Right lobe of liver (tissue), 6 donors: ENCODE measurements around the gene SFRP2. TPM values are rescaled to one million over a fixed set of nuclear protein-coding genes. Genes with fewer than 3 reads are reported as not detected.

Experiments
- ATAC-seq, 4 donors: fragments of 200-7000 bp; cut with Tn5 transposase; one replicate each; pipeline ENCODE4 v1.9.1; 2020; ENCODE audit warnings: mild to moderate bottlenecking in 4 of 4, moderate library complexity in 4 of 4
- DNase-seq, 3 donors: peaks; one replicate each; pipeline ENCODE4 v3.0.0-alpha.2; 2020
- H3K27ac ChIP-seq, 3 donors: fragments of 200-600 bp; one replicate each; pipeline ENCODE4 v1.8.0; 2022
- H3K27me3 ChIP-seq, 2 donors: fragments of 200-600 bp; one replicate each; pipeline ENCODE4 v1.8.0; 2022
- H3K36me3 ChIP-seq, 4 donors: fragments of 200-600 bp; sonication (generic) in 1 of 4; one replicate each; pipeline versions ENCODE4 v1.5.1 to v1.8.0; 2017 to 2022; ENCODE audit warnings: control low read depth in 1 of 4
- H3K4me1 ChIP-seq, 4 donors: fragments of 200-600 bp; sonication (generic) in 1 of 4; one replicate each; pipeline versions ENCODE4 v1.5.1 to v1.8.0; 2017 to 2022; ENCODE audit warnings: control low read depth in 1 of 4
- H3K4me3 ChIP-seq, 3 donors: fragments of 200-600 bp; one replicate each; pipeline ENCODE4 v1.8.0; 2022
- H3K9me3 ChIP-seq, 4 donors: fragments of 200-600 bp; sonication (generic) in 1 of 4; one replicate each; pipeline versions ENCODE4 v1.5.1 to v1.8.0; 2017 to 2022; ENCODE audit warnings: control low read depth in 1 of 4
- CTCF ChIP-seq, 4 donors: fragments of 200-600 bp in 3 of 4; fragments of 450-650 bp in 1 of 4; IDR thresholded peaks; one replicate each; pipeline versions ENCODE4 v1.5.1 to v1.8.0; 2016 to 2022; ENCODE audit warnings: antibody characterized with exemption in 4 of 4, mild to moderate bottlenecking in 2 of 4
- POLR2A ChIP-seq: fragments of 450-650 bp; IDR thresholded peaks from one replicate; pipeline ENCODE4 v1.6.1; 2017; ENCODE audit warnings: antibody characterized with exemption, mild to moderate bottlenecking
- WGBS: methylation state at CpG from one replicate; pipeline ENCODE4 v1.1.6; 2018; ENCODE audit warnings: low coverage, low lambda C conversion rate; ENCODE audit not compliant: insufficient coverage; ENCODE audit errors: missing lambda C conversion rate; 5-methylcytosine and 5-hydroxymethylcytosine counted together
- intact Hi-C, 2 donors: fragments of 100-400 bp; cut with DNase I; formaldehyde crosslinking; loops; one replicate each; pipeline versions ENCODE4 v1.11.2 to v1.14.1; 2022
- total RNA-seq, 6 experiments: library from RNA; depleted of rRNA in 2 of 6; stranded (reverse); fragments of >200 nt in 2 of 6; fragmentation: NEBNext Ultra II Directional in 3 of 6; extraction: Animal tissue kit (Norgen Biotek cat#: 25700) in 3 of 6; gene quantifications; one replicate each; pipeline versions ENCODE4 v1.1.0 to v1.2.4, GENCODE V29; 2016 to 2023
- donor health status: DM: no; HTN: yes; CAD: no.
- donor health status: DM: no; HTN: no; CAD: no.
- donor health status: DM: no; HTN: no; CAD: no.
- donor health status: DM: no; HTN: yes; CAD: no.
- donor health status: DM: no; HTN: yes; CAD: no.

Gene SFRP2
- total RNA-seq, 6 experiments from 2014 or later, result not detected

- WGBS, result 20% methylated on average over 6 of the region's 6 CpGs
- Histone ChIP-seq H3K9me3 (no peaks in the 10 kb centered on the region), H3K36me3 (no peaks in the 10 kb centered on the region), H3K4me3 (no peak overlapping the region), H3K4me1 (no peaks in the 10 kb centered on the region), H3K27ac (no peak overlapping the region), H3K27me3 (peaks cover 0 to under 1% of the 10 kb centered on the region in 2 donors)
- DNase-seq (no peak), ATAC-seq (no peak)
- no peak for TF ChIP-seq CTCF (IDR thresholded peaks at IDR 0.05)
- TF ChIP-seq POLR2A, result no peak
- intact Hi-C loops, result loop anchor here in 1 of 2 donors (5.0 kb wide), 1 partner anchor 300 kb away; no protein-coding TSS in a partner anchor
These were observed 7.0 kb downstream of the SFRP2 start for GRCh38 chr4:153781717-153782416.

GRCh38 chr4:153781280-153781679, 7.6 kb downstream of the SFRP2 start:
- no peak for DNase-seq
- intact Hi-C loops, result loop anchor here in 1 of 2 donors (5.0 kb wide), 1 partner anchor 301 kb away; no protein-coding TSS in a partner anchor
- 71% methylated on average over 3 of the region's 17 CpGs for WGBS

GRCh38 chr4:153780876-153781275, 8.0 kb downstream of the SFRP2 start:
- no peak overlapping the region for H3K4me3 ChIP-seq
- no peaks in the 10 kb centered on the region for H3K36me3 ChIP-seq
- TF ChIP-seq POLR2A (no peak), CTCF (IDR thresholded peaks at IDR 0.05) (no peak)
- no peak overlapping the region for H3K27ac ChIP-seq
- H3K9me3 ChIP-seq, result no peaks in the 10 kb centered on the region
- ATAC-seq (no peak), DNase-seq (no peak)
- no peaks in the 10 kb centered on the region for H3K27me3 ChIP-seq
- no peaks in the 10 kb centered on the region for H3K4me1 ChIP-seq
- WGBS, result 57% methylated on average over 1 of the region's 1 CpG
- intact Hi-C loops, result loop anchor here in 1 of 2 donors (5.0 kb wide), 1 partner anchor 301 kb away; no protein-coding TSS in a partner anchor

More at GRCh38 chr4:153781280-153781679, 7.6 kb downstream of the SFRP2 start:
- Histone ChIP-seq H3K9me3 (no peaks in the 10 kb centered on the region), H3K27ac (no peak overlapping the region), H3K36me3 (no peaks in the 10 kb centered on the region), H3K4me1 (no peaks in the 10 kb centered on the region), H3K27me3 (no peaks in the 10 kb centered on the region), H3K4me3 (no peak overlapping the region)
- no peak for TF ChIP-seq POLR2A
- TF ChIP-seq CTCF (IDR thresholded peaks at IDR 0.05), result no peak
- ATAC-seq, result no peak

- intact Hi-C loops, result loop anchor here in 1 of 2 donors (5.0 kb wide), 1 partner anchor 302 kb away; no protein-coding TSS in a partner anchor
- no peaks in the 10 kb centered on the region for H3K4me1 ChIP-seq
- no peak overlapping the region for H3K27ac ChIP-seq
- ATAC-seq (no peak), DNase-seq (no peak)
- H3K9me3 ChIP-seq, result no peaks in the 10 kb centered on the region
- TF ChIP-seq CTCF (IDR thresholded peaks at IDR 0.05), result no peak
- no peak for TF ChIP-seq POLR2A
- no peak overlapping the region for H3K4me3 ChIP-seq
- no peaks in the 10 kb centered on the region for H3K27me3 ChIP-seq
- WGBS, result 43% methylated on average over 2 of the region's 2 CpGs
- H3K36me3 ChIP-seq, result no peaks in the 10 kb centered on the region
These were observed 8.7 kb downstream of the SFRP2 start for GRCh38 chr4:153780221-153780620.
